Activated naive CD4-positive, alpha-beta T cell (primary cell): Measurements from ENCODE around the gene NRG2.

Experiments
- DNase-seq, 4 experiments: peaks; one replicate each; lab custom pipeline; 2025; lab: John Stamatoyannopoulos, UW

Gene NRG2

DNA sequence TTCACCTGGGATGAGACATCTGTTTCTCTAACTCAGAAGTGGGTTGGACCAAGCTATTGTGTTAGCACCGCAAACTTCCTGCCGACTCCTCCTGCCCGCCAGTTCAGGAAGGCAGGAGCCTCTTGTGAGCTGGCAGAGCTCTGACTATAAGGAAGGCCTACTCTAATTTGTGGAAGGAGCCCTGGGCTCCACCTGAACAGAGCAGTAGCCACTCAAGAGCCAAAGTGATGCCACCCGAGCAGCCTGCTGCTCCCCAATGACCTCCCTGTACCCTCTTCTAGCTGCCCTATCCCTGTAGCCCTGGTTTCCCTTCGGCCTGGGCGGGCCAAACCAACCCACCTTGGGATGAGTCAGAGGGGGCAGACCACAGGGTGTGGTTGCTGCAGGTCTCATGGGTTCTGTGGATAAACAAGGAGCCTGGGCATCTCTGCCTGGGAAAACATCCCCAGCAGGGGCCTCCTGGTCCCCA, 165.9 kb downstream of the NRG2 start:
- DNase-seq, result no peak

DNA sequence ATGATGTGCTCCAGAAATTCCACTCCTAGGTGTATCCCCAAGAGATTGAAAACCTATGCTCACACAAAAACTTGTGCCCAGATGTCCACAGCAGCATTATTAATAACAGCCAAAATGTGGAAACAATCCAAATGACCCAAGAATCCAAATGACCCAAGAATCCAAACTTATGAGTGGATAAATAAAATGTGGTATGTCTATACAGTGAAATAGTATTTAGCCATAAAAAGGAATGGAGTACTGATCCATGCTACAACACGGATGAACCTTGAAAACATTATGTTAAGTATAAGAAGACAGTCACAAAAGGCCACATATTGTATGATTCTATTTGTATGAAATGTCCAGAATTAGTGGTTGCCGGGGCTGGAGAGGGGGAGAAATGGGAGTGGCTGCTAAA, 167.1 kb downstream of the NRG2 start:
- no peak for DNase-seq

DNA sequence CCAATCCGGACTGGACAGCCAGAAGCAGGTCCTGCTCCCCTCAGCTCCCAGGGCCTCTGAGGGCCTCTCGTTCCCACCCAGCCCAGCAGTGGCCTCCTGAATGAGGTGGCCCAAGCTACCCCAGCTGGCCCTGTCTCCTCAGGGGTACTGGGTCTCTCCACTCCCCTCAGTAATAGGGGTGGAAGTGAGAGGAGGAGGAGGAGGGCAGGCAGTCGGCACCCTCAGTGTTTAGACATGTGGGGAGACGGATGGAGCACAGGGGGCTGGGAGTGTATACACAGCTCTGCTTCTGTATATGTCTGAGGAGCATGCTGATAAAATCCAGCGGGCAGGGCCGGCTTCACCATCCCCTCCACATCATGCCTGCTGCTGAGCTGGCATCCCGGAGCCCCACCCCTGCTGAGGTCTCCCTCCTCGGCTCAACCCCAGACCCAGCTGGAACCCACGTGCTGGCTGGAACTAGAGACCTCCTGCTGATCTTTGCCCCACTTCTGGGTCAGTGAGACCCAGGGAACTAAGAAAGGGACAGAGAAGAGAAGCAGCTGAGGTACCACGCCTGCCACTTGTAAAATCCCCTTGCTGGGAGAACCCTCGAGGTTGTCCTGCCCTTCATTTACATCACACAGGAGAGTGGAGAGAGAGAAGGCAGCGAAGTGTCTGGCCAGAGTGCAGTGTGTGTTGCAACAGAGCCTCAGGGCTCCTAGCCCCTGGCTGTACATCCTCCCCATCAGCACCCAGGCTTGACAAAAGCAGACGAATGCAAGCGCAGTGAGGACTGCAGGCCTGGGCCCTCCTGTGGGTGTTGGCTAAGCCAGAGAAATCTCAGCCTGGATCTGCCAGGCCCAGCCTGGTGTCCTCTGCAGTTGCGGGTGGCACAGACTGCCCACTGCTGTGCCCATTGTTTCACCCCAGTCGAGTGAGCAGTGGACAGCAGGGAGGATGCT, 170.0 kb downstream of the NRG2 start:
- no peak for DNase-seq

DNA sequence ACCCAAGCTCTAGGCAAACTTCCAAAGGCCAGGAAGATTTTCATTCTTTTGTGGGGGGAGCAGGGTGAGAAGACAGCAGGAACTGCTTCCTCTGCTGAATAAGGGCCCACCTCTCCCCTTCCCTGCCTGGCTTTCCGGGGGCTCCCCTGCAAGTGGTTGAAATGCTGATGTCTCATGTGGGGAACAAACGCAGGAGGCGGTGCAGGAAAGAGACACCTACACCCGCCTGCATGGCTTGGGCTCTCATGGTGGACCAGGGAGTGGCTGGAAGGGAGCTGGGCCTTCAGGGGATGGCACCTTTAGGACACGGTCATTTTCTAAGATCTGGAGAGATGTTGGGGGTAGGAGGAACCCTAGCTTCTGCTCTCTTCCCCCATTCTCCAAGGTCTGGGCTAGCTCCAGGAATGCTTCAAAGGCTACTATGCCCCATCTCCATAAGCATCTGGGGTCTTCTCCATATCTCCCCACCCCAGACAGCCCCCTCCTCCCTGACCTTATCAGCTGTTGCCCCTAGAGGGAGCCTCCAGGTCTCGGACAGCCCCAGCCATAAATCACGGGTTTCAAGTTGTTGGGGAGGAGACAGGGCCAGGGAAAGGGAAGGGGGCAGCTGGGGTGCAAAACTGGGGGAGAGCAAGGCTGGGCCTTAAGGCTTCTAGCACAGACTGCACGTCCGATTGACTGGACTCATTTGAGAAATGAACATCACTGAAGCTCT, 170.9 kb downstream of the NRG2 start:
- no peak for DNase-seq

DNA sequence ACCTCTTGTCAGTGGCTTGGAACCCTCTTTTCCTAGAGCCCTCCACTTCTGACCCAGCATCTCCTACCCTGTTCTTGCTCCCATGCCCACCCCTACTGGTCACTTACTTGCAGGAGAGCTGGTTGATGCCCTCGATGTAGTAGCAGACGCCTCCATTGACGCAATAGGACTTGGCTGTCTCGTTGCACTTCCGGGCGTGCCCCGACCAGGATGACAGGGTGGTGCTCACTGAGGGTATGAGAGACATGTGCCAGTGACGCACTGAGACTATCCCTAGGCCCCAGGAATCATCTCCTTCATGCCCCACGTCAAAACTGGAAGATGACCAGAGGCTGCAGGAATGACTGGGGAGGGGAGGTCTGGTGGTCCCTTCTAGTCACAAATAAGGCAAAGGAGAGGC, 171.5 kb downstream of the NRG2 start:
- no peak for DNase-seq

DNA sequence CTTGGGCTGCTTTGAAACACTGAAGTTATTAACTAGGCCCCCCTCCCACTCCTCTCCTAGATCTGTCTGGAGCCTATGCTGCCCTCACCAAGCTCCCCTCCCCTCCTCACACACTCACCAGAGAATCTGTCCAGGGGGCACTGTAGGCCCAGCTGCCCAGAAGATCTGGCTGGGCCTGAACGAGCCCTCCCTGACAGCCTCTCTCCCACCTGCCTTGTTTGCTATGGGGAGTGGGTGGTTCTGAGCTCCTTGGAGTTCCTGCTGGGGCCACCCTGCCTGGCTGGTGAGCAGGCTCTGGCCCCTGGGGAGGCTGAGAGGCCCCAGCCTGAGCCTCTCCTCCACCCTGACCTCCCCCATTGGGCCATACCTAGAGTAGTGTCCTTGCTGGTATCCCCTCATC, 172.4 kb downstream of the NRG2 start:
- DNase-seq, result no peak

DNA sequence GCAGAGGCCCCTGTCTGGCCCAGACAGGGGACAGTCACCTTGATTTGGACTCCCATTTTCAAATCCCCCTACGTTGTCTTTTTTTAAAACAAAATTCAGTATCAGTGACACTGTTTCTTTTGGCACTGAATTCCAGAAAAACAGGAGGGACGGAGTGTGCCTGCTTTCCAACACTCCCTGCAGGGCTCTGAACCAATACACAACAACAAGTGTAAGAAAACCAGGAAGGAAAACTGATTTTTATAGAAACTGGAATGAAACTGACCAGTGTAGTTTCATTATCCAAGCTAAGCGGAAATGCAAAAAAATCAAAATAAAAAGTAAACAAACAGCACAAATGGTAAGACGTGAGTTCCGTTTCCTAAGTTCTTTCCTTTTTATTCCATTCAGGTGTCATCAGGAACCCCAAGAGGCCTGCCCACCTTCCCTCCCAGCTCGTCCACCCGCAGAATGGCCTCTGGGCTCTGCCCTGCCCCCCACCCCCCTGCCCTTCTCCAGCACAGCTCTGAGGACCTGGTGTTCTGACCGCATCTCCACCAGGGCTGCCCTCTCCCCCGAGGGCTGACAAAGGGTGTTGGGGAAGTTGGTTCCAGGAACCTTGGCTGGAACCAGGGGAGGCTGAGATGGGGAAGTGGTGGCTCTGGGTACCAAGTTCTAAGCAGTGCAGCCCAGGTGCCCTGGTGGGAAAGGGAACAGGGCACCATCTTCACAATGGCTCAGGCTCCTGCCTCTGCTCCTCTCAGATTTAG, 173.9 kb downstream of the NRG2 start:
- DNase-seq, result no peak

DNA sequence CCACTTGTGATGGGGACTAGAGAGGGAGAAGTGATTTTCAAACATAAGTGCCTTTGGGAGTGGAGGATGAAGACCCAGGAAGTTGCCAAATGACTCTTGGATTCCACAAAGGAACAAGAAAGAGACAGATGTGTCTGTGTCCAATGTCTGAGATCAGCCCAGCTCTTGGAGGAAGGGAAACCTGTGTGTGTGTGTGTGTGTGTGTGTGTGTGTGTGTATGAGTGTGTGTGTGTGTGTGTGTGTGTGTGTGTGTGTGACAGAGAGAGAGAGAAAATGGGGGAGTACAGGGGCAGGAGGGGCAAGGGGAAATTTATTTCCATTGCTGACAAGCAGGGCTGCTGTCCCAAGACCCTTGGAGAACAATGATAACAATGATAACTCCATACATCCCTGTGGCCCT, 175.5 kb downstream of the NRG2 start:
- no peak for DNase-seq

DNA sequence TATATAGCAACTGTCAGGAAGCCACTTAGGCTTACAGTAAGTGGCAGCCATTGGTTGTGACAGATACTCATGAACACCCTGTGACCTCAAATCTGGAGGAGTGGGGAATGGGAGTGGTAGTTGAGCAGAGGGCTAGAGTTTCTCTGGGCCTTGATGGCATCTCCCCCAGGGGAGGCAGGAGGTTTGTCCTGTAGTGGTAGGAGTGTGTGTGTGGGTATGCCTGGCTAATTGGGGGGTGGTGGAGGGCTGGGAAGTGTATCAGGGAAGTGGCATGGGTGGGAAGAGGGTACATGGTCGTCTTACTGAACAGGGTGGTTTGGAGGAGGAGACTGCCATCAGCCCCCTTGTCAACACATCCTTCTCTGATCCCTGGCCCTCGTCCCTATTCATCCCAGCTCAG, 176.0 kb downstream of the NRG2 start:
- DNase-seq, result no peak

DNA sequence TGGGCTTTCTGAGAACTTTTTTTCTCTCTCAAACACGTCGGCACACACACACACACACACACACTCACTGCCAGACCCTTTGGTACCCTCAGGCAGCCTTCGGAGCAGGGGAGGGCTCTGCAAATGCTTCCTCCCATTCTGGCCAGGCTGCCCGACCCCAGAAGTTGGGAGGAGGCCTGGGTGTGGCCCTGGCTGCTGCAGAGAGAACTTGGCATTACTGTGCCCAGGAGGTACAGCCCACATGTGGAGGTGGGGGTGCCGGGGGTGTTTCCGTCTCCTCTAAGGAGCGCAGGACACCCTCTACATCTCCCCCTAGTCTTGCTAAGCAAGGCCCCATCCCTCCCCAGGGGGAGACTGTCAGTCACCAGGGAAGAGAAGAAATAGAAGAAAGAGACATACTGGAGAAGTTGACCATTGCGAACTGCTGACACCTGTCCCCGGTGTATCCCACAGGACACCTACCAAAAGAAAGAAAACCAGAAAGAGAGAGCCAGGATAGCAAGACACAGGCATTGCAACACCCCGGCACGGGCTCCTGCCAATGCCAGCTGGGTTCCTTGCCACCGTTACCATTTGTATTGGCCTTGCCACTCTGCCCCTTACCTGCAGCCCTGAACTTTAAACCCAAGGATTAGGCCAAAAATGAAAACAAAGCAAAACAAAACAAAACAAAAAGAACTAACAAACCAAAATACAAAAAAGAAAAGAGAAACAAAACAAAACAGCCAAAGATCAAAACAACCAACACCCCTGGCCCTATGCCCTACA, 178.2 kb downstream of the NRG2 start:
- no peak for DNase-seq

DNA sequence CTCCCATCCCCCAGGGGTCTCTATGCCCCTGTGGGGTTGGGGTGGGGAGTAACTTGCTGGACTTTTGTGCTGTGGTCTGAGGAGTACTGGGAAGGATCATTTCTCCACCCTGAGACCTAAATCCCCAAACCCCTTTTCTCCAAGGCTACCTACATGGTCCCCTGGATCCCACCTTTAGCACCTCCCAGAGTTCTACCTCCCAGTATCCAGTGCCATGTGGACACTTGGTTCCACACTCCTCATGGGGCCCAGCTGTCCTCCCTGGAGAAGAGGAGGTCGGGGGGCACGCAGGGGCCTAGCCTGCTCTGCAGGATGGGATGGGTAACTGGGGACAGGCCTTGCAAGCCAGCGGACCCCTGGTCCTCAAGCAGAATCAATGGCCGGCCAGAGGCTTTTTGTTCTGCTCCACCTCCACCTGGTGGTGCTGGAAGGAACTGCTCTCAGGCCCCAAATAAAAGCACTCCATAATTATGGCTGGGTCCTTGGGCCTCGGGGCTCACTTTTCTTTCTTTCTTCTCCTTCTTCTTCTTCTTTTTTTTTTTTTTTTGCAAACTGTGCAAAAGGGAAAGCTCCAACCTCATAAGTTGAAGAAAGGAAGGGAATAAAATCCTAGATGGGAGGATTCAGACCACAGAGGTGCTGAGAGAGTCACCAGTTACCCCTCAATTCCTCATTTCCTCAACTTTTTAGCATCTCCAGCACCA, 179.1 kb downstream of the NRG2 start:
- DNase-seq, result peak in 3 of 4 experiments; percentile 11 to 45 (median 44)

DNA sequence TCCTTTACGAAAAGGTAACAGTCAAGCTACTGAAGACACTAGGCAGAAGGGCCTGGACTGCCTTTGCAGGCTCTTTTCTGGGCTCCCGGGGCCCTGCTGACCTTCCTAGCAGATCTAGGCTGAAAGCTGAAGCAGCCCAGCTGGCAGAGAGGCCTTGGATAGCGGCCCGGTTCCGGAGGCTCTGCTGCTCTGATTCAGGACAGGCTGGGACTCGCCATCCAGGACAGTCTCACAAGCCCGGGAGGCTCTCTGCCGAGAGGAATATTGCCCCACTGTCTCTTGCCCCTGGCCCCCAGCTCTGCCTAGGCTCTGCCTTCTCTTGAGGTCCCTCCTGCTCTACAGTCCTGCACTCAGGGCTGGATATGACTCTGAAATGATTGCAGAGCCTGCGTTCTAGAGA, 179.7 kb downstream of the NRG2 start:
- DNase-seq, result no peak

DNA sequence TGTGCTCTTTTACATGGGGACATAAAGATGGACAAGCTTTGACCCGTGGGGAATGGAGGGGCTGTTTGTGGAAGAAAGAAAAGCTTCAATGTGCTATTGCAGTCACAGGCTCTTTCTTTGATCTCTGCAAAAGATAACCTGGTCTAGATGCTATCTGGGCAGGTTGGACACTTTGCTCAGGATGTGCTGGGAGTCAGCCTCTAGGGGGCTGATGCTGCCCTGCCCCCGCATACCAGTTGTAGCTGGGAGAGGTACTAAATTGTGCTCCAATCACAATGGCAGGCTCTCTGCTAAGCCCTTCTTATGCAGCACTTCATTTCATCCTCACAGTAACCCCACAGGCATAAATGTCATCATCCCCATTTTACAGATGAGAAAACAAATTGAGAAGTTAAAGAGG, 180.3 kb downstream of the NRG2 start:
- DNase-seq, result no peak

DNA sequence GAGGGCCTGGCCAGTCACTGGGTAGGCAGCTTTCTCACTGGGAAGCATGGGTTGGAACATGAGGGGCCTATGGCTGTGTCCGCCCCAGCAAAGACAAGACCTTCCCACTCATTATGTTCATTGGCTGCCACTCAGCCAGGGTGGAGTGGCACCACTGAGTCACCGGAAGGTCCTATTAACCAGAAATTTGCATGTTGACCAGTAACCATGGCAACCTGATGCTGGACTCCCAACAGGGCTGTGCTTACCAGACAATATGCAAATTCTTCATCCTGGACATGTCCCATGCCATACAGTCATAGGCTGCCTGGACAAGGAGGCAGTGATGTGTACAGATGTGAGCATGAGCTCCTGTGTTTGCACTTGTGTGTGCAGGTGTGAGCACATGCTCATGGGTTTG, 180.8 kb downstream of the NRG2 start:
- no peak for DNase-seq

DNA sequence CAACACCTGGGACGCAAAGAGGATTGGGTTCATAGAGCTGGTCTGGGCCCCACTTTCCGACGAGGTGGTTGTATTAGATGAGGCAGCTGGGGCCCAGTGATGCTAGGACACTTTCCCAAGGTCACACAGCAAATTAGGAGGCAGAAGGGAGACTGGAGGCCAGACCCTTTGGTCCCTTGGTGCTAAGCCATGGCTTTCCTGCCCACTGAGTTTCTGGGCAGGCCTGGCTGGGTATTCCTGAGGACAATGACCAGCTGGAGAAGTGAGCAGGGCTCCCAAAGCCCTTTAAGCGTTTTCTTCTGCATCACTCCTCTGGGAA, 181.3 kb downstream of the NRG2 start:
- no peak for DNase-seq

DNA sequence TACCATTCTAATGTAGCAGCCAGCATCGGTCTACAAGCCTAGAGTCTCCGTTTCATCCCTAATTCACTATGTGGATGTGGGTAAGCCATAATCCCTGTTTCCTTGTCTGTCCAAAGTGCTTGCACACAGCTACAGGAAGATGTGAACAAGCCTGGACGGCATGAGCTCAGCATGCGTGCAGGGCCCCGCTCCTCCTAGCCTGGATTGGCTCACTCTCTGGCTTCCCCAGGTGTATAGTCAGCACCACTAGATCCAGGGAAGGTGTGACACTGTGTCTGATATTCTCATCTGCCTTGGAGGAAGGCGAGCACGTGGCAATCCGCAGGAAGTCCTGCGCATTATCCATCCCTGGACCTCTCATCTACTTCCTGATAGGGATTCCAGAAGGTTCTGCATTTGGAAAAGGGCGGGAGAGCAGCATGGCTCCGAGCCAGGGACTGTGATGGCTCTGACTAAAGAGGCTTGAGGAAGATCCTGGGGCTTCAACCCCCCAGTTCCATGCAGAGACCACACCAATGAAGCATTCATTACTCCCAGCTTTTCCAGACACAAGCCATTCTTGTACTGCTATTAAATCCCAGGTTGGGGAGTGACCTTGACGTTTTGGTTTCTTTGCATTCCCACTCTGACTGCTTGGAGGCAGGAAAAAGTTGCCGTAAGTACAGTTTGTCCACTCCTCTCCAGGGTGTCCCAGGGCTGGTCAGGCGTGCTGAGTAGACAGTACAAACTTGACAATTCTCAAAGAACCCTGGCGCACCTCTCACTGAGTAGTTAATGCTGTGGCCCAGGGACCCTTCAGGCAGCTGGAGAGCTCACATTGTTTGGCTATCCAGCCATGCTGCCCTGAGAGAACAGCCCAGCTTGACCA, 181.8 kb downstream of the NRG2 start:
- DNase-seq, result no peak

DNA sequence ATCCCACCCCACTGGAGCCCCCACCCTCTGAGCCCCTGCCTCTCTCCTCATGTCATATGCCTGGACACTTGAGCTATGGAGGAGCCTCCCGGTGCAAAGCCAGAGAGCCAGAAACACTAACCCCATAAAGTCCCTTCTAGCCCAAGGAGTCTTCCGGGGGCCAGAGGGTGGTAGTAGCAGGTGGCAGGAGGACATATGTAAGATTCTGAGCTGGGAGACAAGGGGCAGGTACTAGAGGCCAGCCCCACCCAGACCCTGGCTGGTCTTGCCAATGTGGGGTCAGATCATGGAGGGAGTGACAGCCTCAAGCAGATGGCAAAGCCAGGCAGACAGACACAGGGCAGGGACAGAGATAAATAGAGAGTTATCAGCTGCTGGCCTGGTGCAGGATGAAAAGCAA, 184.1 kb downstream of the NRG2 start:
- DNase-seq, result no peak

DNA sequence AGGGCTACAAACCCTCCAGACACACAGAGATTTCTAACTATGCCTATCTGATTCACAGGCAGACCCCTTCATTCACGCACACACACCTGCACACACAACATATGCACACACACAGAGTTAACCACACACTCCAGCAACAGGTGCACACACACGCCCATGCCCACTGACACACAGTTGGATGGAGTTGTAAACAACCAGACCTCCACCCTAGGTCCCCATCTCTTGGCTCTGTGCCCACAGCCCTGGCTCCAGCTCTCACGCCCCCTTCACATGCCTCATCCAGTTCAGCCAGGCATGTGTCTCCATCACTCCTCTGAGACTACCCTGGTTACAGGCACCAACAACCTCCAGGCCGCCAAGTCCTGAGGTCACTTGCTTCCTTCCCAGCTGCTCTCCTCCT, 186.4 kb downstream of the NRG2 start:
- no peak for DNase-seq

DNA sequence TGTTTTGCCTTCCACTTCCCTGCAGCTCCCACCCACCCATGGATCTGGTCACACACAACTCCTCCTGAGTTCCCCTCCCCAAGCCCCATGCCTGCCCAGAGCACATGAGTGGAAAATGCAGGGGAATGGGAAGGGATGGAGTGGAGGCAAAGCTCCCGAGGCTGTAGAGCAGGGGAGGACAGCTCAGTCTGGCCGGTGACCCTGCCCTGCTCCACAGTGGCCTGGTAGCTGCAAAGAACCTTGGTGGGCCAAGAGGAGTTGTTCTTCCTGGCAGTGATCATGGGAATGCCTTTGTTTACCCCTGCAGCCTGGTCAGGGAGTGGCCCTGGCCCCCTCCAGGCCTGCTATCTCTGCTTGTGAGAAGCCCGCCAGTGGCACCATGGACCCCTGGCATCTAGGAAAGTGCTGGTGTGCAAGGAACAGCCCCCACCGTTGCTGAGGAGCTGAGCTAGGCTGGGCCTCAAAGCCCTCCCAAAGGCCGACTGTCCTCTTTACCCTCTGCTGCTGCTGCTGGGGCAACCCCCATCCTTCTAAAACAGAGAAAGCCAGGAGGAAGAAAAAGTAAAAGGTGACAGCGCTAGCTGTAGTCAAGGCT, 187.1 kb downstream of the NRG2 start:
- DNase-seq, result no peak

DNA sequence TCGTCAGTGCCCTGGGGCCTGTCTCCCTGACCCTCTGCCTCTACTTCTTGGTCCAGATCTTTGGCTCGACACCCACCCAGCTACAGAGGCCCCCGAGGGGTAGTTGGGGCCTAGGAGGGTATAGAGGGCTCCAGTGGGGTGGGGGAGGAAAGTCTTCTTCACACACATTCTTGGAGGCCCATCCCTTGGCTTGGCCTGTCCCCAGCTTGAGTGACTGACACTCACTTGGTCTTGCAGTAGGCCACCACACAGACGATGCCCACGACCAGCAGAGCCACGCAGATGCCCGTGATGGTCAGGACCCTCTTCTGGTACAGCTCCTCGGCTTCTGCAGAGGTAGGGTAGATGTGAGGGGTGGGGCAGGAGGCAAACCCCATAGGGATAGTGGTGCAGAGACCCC, 187.6 kb downstream of the NRG2 start:
- no peak for DNase-seq
